OCI-LY1 (cell line): ENCODE measurements around the gene KCNJ15.

ENCODE experiments used
- H2AFZ ChIP-seq: fragments of 200-600 bp; sonication (generic), shearing (Covaris generic); 2 replicates; pipeline ENCODE4 v1.6.0; 2014; ENCODE audit warnings: antibody characterized with exemption, mild to moderate bottlenecking, low read length
- H3F3A ChIP-seq: fragments of 200-600 bp; sonication (generic), shearing (Covaris generic); 2 replicates; pipeline ENCODE4 v1.6.0; 2014; ENCODE audit warnings: mild to moderate bottlenecking, antibody characterized with exemption, low read length, moderate library complexity; ENCODE audit not compliant: insufficient read depth
- H3K27ac ChIP-seq: fragments of 200-600 bp; sonication (generic); 2 replicates; pipeline ENCODE4 v1.5.1; 2014; ENCODE audit warnings: low read length, mixed run types, mild to moderate bottlenecking, low read depth; ENCODE audit not compliant: poor library complexity, severe bottlenecking
- H3K27me3 ChIP-seq: fragments of 200-600 bp; sonication (generic); 2 replicates; pipeline ENCODE4 v1.6.0; 2014; ENCODE audit warnings: antibody characterized with exemption, mild to moderate bottlenecking, low read length, moderate library complexity; ENCODE audit not compliant: insufficient read depth
- H3K36me3 ChIP-seq: fragments of 200-600 bp; sonication (generic); 2 replicates; pipeline ENCODE4 v1.6.1; 2014; ENCODE audit warnings: mild to moderate bottlenecking, antibody characterized with exemption, low read length, moderate library complexity, mixed read lengths; ENCODE audit not compliant: insufficient read depth
- H3K4me1 ChIP-seq: fragments of 200-600 bp; sonication (generic); 2 replicates; pipeline ENCODE4 v1.5.1; 2014; ENCODE audit warnings: mild to moderate bottlenecking, low read length, moderate library complexity; ENCODE audit not compliant: insufficient read depth, severe bottlenecking
- H3K4me2 ChIP-seq: fragments of 200-600 bp; sonication (generic), shearing (Covaris generic); 2 replicates; pipeline ENCODE4 v1.6.1; 2014; ENCODE audit warnings: low read length
- H3K4me3 ChIP-seq: fragments of 200-600 bp; sonication (generic); 2 replicates; pipeline ENCODE4 v1.5.1; 2014; ENCODE audit warnings: low read length, low read depth, mild to moderate bottlenecking, mixed read lengths; ENCODE audit not compliant: poor library complexity, severe bottlenecking
- H3K79me2 ChIP-seq: fragments of 200-600 bp; shearing (Covaris generic); 2 replicates; pipeline ENCODE4 v1.6.1; 2016; ENCODE audit warnings: mixed run types, low read length, mixed read lengths; ENCODE audit not compliant: insufficient read depth
- H3K9ac ChIP-seq: fragments of 200-600 bp; sonication (generic), shearing (Covaris generic); 2 replicates; pipeline ENCODE4 v1.6.1; 2014; ENCODE audit warnings: mild to moderate bottlenecking, low read length, mixed read lengths
- H3K9me2 ChIP-seq: fragments of 200-600 bp; sonication (generic), shearing (Covaris generic); 2 replicates; pipeline ENCODE4 v1.6.1; 2014; ENCODE audit warnings: low read depth, mild to moderate bottlenecking, low read length, mixed read lengths
- H3K9me3 ChIP-seq: fragments of 200-600 bp; shearing (Covaris generic); 2 replicates; pipeline ENCODE4 v1.6.1; 2014; ENCODE audit warnings: low read length, mixed read lengths
- H4K20me1 ChIP-seq: fragments of 200-600 bp; sonication (generic), shearing (Covaris generic); 2 replicates; pipeline ENCODE4 v1.6.0; 2016; ENCODE audit warnings: mild to moderate bottlenecking, low read length; ENCODE audit not compliant: insufficient read depth
- EZH2 ChIP-seq: fragments of 200-600 bp; sonication (generic), shearing (Covaris generic); IDR thresholded peaks from 2 replicates; pipeline ENCODE4 v1.8.0; 2017; ENCODE audit warnings: borderline replicate concordance, mixed run types, mild to moderate bottlenecking, antibody characterized with exemption, low read length, moderate library complexity, mixed read lengths
- TF ChIP-seq, protein P1 (sequence below): fragments of 200-600 bp; sonication (generic), shearing (Covaris generic); IDR thresholded peaks from 2 replicates; pipeline ENCODE4 v1.5.1; 2017; ENCODE audit warnings: mild to moderate bottlenecking, antibody characterized with exemption, low read length, moderate library complexity, mixed read lengths

Gene KCNJ15

DNA sequence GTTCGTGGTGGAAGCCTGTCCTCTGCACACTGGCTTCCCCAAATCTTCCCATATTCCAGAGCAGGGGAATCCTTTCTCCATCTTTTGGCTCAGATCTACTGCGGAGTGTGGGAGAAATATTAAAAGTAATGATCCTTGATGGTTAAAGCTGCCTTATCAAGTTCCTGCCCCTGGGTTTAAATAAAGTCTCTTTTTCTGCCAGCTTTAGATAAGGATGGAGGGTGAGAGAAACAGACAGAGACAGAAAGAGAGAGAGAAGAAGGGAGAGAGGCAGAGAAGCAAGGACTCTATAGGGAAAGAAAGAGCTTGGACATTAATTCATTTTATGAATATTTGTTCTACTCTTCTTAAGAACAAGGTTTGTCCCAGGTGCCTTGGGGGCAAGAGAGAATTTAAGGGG, 98.0 kb downstream of the KCNJ15 start:
- no peak overlapping the region for H3K27ac ChIP-seq
- H3K36me3 ChIP-seq: no peaks in the 10 kb centered on the region
- H3K9me3 ChIP-seq: no peaks in the 10 kb centered on the region
- no peak overlapping the region for H2AFZ ChIP-seq
- no peak overlapping the region for H3K9ac ChIP-seq
- no peaks in the 10 kb centered on the region for H3K9me2 ChIP-seq
- H4K20me1 ChIP-seq: no peaks in the 10 kb centered on the region
- no peak overlapping the region for H3K4me2 ChIP-seq
- H3F3A ChIP-seq: no peaks in the 10 kb centered on the region
- no peaks in the 10 kb centered on the region for H3K79me2 ChIP-seq
- H3K4me1 ChIP-seq: no peaks in the 10 kb centered on the region
- TF ChIP-seq, protein P1, sequence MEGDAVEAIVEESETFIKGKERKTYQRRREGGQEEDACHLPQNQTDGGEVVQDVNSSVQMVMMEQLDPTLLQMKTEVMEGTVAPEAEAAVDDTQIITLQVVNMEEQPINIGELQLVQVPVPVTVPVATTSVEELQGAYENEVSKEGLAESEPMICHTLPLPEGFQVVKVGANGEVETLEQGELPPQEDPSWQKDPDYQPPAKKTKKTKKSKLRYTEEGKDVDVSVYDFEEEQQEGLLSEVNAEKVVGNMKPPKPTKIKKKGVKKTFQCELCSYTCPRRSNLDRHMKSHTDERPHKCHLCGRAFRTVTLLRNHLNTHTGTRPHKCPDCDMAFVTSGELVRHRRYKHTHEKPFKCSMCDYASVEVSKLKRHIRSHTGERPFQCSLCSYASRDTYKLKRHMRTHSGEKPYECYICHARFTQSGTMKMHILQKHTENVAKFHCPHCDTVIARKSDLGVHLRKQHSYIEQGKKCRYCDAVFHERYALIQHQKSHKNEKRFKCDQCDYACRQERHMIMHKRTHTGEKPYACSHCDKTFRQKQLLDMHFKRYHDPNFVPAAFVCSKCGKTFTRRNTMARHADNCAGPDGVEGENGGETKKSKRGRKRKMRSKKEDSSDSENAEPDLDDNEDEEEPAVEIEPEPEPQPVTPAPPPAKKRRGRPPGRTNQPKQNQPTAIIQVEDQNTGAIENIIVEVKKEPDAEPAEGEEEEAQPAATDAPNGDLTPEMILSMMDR: no peak
- no peak for TF ChIP-seq EZH2
- H3K4me3 ChIP-seq: no peak overlapping the region
- H3K27me3 ChIP-seq: no peaks in the 10 kb centered on the region; the same call in 1 of the 2 replicates

DNA sequence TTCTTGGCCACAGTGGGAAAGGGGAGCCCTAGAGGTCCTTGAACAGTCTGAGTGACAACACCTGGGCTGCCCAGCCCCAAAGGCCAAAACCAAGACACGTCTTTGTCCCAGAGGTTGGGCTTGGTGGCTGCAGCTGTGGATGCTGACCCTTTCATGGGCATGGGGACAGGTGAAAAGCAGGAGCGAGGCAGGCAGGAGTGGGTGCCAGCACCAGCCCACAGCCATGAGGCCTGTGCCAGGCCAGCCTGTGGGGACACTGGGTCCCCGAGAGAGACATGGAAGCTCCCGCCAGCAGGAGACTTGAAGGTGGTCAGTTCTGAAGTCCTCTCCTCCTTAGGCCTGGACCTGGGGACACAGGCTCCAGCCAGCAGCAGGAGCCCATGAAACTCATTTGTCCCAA, 98.6 kb downstream of the KCNJ15 start:
- H3K36me3 ChIP-seq: no peaks in the 10 kb centered on the region
- no peak overlapping the region for H3K9ac ChIP-seq
- no peaks in the 10 kb centered on the region; the same call in 1 of the 2 replicates for H3K27me3 ChIP-seq
- no peaks in the 10 kb centered on the region for H3K4me1 ChIP-seq
- no peaks in the 10 kb centered on the region for H3K9me2 ChIP-seq
- H3K4me2 ChIP-seq: no peak overlapping the region
- H2AFZ ChIP-seq: no peak overlapping the region
- H3F3A ChIP-seq: no peaks in the 10 kb centered on the region
- no peaks in the 10 kb centered on the region for H3K79me2 ChIP-seq
- H3K27ac ChIP-seq: no peak overlapping the region
- H3K4me3 ChIP-seq: no peak overlapping the region
- no peaks in the 10 kb centered on the region for H4K20me1 ChIP-seq
- TF ChIP-seq, protein P1: no peak
- TF ChIP-seq EZH2: no peak
- H3K9me3 ChIP-seq: no peaks in the 10 kb centered on the region

DNA sequence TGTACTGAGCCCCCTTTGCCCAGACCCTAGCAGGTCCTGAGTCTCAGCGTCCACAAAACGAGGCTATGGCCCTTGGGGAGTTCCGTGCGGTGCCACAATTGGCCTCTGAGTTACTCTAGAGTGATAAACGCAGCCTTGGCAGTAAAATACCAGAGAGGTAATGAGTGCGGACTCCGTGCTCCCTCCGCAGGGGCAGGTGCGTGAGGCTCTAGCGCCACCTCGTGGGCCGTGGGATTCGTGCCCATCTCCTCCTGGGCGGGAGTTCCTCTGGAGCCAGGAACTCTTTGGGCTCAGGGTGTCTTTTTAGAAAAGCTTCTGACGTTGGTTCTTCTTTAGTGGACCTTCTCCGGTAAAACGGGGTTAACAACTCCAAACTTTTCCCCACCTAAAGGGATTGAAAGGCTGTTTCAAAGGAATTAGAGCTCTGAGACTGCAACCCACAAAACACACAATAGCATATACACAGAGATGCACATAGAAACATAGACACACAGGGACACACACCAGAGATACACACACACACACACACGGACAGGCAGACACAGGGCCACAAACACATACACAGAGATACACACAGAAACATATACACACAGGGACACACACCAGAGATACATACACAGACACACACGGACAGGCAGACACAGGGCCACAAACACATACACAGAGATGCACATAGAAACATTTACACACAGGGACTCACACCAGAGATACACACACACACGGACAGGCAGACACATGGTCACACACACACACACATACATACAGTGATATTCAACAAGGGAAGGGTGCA, 99.4 kb downstream of the KCNJ15 start:
- H3F3A ChIP-seq: no peaks in the 10 kb centered on the region
- H4K20me1 ChIP-seq: no peaks in the 10 kb centered on the region
- no peaks in the 10 kb centered on the region for H3K4me1 ChIP-seq
- TF ChIP-seq EZH2: no peak
- TF ChIP-seq, protein P1: peak; percentile 96
- no peaks in the 10 kb centered on the region; the same call in 1 of the 2 replicates for H3K27me3 ChIP-seq
- no peaks in the 10 kb centered on the region for H3K9me3 ChIP-seq
- H3K4me3 ChIP-seq: no peak overlapping the region
- H3K79me2 ChIP-seq: no peaks in the 10 kb centered on the region
- no peaks in the 10 kb centered on the region for H3K9me2 ChIP-seq
- H3K4me2 ChIP-seq: no peak overlapping the region
- no peak overlapping the region for H3K9ac ChIP-seq
- no peak overlapping the region for H2AFZ ChIP-seq
- no peaks in the 10 kb centered on the region for H3K36me3 ChIP-seq
- H3K27ac ChIP-seq: no peak overlapping the region
